Left cardiac atrium (tissue), 4 donors: ENCODE results near the gene CRIM1. TPM values are rescaled to one million over a fixed set of nuclear protein-coding genes. Genes with fewer than 3 reads are reported as not detected.
A peak's percentile ranks its signal among the peaks of the same experiment; 100 is the strongest.

Experiments
- ATAC-seq, 2 donors: fragments of 200-7000 bp; cut with Tn5 transposase; one replicate each; pipeline ENCODE4 v1.9.1; 2020; ENCODE audit warnings: mild to moderate bottlenecking in 2 of 2, moderate library complexity in 2 of 2
- DNase-seq: peaks from one replicate; pipeline ENCODE4 v3.0.0-alpha.2; 2020
- intact Hi-C, 2 donors: fragments of 100-400 bp; cut with DNase I; formaldehyde crosslinking; loops; one replicate each; pipeline versions ENCODE4 v1.14.1 to v1.15.1; 2022 to 2023
- total RNA-seq, 2 donors: library from RNA; stranded (reverse); fragmentation: NEBNext Ultra II Directional; extraction: Animal tissue kit (Norgen Biotek cat#: 25700); gene quantifications; one replicate each; pipeline ENCODE4 v1.2.1, GENCODE V29; 2021
- donor health status: DM: no; HTN: yes; CAD: no.
- donor health status: DM: no; HTN: yes; CAD: no; lungs with severe emphysema.
- donor health status: DM: yes; HTN: yes; CAD: no.
- donor health status: Dilated cardiomyopathy.

The CRIM1 gene
- total RNA-seq, 2 donors from 2014 or later = 29.6 to 101 TPM

DNA sequence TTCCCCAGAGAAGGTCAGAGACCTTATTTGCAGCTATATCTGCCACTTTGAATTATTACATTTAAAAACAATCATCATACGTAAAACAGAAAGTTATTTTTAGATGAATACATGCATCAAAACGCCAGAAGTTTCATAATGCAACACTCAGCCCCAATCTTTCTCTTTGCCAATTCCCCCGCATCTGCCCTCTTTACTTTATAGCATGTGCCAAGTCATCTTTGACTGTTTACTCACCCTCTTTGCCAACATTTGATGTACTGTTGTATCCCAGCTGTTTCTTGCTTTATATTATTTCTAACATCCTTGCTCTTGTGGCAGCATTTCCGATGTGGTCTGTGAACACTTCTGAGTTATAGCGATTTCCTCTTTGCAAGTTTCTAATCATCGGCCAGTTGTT, 86.2 kb downstream of the CRIM1 start:
- intact Hi-C loops = no loop called here
- DNase-seq = no peak
- ATAC-seq = peak; percentile 41 to 50

DNA sequence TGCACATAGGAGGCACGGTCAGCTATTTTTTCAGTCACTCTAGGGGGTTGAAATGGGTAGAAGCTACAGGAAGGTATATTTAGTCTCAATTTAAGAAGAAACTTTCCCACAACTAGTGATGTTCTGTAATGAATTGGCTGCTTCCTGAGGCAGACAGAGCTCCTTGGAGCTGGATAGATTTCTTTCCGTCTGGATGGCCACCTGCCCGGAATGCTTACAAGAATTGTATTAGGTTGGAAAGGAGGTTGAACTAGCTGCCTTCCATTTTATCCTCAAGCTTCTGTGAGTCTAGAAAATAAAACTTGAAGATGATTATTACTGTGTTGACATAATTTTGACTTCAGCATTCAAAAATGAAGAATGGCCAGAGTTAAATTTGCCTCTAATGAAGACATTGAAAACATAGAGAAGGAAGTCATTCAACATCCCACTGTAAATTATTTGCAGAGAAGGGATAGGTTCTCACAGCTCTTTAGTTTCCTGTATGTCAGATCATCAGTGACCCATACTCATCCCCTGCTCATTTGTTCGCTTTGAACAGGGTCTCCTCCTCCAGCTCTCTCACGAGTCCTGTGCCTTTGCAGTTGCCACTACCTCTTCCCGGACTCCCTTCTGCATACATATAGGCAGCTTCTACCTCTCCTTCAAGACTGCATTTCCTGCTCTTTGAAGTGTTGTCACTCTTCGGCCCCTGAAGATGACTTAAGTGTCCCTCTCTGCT, 88.8 kb downstream of the CRIM1 start:
- DNase-seq = no peak
- intact Hi-C loops = no loop called here
- ATAC-seq = no peak

DNA sequence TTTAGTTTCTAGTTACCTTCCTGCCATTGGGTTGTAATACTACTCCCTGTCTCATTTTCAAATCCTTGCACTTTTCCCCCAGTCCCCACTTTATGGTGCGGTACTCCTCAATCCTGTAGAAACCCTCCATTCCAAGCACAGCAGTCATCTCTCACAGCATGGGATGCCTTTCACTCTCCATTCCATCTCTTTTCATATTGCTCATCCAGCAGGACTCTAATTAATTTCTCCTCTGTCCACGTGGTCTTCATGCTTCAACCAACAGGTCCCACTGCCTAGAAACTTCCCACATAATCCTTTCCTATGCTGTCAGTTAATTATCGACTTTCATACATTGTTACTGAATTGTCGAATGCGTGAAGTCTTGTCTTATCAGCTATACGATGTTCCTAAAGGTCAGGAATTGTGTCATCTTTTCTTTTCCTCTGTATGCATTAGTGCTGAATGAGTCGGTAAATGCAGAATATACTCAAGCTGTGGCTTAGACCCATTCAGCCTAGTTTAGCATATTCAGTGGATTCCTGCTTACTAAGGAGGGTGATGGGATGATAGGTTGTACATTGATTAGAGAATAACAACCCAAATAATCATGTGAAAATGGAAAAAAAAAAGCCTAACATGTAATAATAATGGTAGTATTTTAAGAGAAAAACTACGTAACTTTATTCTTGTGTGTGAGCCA, 89.7 kb downstream of the CRIM1 start:
- intact Hi-C loops = no loop called here
- DNase-seq (no peak), ATAC-seq (no peak)

DNA sequence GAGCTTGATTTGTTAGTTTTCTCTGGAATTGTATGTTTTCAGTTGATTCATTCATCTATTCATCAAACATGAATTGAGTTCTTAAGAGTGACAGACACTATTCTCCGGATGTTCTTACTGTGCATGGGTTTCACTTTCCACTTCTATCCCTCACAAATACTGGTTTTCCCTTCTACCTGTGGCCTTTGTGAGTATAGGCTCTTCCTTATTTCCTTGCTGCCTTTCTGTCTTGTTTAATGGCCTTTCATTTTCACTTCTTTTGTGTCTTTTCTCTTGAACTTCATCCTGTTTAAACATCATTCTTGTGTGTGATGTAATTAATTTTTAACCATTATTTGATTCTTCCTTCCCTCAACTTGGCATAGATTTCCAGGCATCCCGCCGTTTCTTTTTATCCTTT, 90.7 kb downstream of the CRIM1 start:
- ATAC-seq (no peak), DNase-seq (no peak)
- intact Hi-C loops = no loop called here

DNA sequence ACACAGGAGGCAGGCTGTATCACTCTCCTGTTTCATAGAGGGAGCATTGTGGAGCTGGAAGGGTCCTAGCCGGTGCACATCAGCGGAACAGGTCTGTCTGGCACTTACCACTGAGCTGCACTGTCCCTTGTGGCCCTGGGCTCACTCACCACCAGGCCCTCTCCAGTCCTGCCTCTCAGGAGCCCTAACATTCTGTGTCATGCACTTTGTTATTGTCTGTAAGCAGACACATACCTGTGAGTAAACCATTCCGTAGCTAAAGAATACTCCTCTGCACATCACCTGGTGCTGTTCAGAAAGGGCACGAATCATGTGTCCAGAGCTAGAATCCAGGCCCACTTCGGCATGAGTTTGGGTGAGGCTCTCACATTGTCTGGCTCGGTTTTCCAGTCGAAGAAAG, 93.6 kb downstream of the CRIM1 start:
- DNase-seq (no peak), ATAC-seq (no peak)
- intact Hi-C loops = no loop called here

DNA sequence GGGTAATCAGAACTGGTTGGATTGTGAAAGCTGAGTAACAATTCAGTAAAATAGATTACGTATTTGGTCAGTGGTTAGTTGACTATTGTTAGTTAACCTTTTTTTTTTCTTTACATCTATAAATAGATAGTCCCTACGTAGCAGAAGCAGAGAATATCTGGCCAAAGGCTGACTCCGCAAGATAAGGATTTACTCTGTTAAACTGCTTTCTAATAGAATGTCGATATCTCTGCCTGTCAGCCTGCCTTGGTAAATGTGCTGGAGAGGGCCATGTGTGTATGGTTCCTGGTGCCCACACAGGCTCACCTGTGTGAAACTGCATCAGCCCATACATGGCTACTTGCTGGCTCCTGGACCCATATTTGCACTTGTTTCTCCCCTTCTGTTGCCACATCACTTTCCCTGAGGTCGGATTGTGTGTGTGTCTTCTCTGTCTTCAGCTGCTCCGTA, 94.4 kb downstream of the CRIM1 start:
- intact Hi-C loops = loop anchor here in 1 of 2 donors (10.0 kb wide), 1 partner anchor 95 kb away; the partner anchor contains the start of gene CRIM1
- DNase-seq = no peak
- ATAC-seq = peak; percentile 13 to 17

DNA sequence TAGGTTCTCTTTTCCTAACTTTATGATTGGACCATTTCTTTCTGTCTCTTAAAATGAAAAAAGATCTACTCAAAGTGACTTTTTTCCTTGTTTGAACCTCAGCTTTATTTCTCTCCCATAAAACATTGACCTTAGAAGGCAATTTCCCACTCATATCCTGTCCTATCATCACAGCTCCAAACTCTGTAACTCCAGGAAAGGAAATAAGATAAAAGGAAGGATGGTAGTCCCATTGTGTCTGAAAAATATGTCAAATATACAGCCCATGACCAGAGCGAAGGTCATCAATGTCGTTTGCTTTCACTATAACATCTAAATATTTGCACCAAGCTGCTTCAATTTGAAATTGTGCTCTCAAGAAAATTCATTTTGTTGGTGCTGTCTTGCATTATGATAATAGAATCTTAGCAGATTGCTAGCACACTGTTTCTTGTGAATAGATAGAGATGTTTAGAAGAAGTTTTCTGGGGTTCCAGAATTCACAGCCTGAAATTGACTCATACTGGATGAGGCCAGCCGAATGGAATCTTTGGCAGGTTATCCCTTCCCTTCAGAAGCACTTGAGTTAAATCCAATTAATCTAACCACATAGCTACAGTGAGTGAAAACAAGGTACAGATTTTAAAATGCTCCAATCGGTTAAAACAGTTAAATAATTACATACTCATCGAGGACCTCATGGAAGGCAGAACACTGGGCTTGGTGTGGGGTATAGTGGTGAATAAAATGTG, 95.1 kb downstream of the CRIM1 start:
- intact Hi-C loops = loop anchor here in 1 of 2 donors (10.0 kb wide), 1 partner anchor 96 kb away; the partner anchor contains the start of gene CRIM1
- peak; percentile 40 to 86 for ATAC-seq

DNA sequence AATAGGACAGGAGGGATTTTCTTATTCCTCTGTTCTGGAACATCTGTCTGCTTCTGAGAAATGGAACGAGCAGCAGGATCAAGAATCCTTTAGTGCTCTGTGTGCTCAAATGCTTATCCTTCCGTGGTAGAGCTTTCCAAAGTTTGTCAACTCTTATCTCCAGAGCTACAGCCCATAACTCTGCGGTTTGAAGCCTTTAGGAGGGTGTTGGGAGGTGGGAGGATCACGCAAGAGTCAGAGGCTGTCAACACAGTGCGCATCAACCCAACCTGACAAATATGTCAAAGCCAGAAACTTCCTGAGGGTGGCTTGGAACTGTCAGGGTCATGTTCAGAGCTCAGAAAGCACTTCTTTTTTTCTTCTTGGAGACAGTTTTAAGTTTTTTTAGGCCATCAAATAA, 95.9 kb downstream of the CRIM1 start:
- ATAC-seq (peak; percentile 45 to 84), DNase-seq (no peak)
- intact Hi-C loops = loop anchor here in 1 of 2 donors (10.0 kb wide), 1 partner anchor 97 kb away; the partner anchor contains the start of gene CRIM1

More for the DNA sequence above, 95.1 kb downstream of the CRIM1 start:
- no peak for DNase-seq

DNA sequence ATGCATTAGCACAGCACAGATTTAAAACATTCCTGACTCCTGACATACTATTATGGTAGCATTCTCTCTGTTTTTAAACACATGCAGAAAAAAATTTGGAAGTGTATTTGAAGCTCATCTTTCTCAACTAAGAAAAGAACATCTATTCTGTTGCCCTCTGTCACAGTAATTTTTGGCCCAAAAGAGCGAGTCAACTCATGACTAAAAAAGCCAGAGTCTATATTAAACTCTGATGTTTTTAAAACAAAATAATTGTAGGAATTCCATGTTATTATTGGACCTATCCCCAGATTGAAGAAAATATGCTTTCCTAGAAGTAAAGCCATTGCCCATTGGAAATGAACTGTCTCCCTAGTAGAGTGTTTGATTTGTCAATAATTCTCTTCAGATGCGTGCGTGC, 96.7 kb downstream of the CRIM1 start:
- DNase-seq (no peak), ATAC-seq (no peak)
- intact Hi-C loops = loop anchor here in 1 of 2 donors (10.0 kb wide), 1 partner anchor 97 kb away; the partner anchor contains the start of gene CRIM1

DNA sequence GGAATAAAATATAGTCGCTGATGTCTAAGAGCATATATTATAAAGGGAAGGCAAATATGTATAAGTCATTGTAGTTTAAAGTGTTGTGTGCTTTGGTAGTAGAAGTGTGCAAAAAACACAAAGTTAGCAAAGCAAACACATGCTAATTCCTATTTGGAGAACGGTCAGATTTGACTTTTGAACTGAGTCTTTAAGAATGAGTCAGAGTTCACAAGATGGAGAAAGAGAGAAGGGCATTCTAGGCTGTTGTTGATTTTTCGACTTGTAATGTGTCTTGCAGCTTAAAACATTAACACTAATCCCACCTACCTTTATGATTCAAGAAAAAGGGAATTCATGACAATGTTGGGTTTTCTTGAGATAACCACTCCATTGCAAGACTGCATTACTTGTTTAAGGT, 98.1 kb downstream of the CRIM1 start:
- intact Hi-C loops = loop anchor here in 1 of 2 donors (10.0 kb wide), 1 partner anchor 99 kb away; the partner anchor contains the start of gene CRIM1
- DNase-seq = no peak
- no peak for ATAC-seq

DNA sequence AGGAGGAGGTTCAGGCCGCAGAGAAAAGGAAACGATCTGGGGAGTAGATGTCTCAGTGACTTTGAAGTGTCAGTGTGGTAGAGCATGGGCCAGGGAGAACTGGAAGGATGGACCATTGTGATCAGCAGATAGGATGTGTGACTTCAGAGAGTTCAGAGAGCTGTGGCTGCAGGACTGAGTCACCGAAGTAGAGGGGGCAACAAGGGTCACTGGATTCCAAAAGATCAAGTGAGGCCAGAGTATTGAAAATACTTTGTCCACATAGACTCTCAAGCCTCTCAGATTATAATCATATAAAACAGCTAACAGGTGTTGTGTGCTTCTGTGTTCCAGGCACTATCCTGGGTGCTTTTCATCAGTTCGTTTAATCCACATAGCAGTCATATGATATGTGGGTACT, 99.4 kb downstream of the CRIM1 start:
- no peak for DNase-seq
- ATAC-seq = no peak
- intact Hi-C loops = loop anchor here (5.0 to 10.0 kb wide), 2 partner anchors 98 to 100 kb away; partner anchors contain the start of gene CRIM1 (in 2 of the 2)

DNA sequence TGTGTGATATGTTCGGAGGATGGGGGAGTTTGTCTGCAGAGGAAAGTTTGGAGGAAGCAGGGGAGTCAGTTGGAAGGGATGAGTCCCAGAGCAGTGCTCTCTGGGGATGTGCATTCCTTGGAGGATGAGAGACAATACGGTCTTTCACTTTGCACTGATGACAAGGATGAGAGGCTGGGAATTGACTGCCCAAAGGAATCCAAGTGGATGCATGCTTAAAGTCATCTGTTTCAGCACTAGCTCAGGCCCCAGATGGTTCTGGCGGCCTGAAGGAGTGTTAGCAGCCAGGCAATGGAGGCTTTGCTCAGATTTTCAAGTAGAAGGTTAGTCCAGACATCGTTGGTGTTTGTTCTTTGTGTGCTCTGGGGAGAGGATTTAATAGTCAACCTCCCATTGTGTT, 100.2 kb downstream of the CRIM1 start:
- ATAC-seq (peak; percentile 68 to 72), DNase-seq (no peak)
- intact Hi-C loops = loop anchor here (5.0 to 10.0 kb wide), 2 partner anchors 98 to 101 kb away; partner anchors contain the start of gene CRIM1 (in 2 of the 2)

DNA sequence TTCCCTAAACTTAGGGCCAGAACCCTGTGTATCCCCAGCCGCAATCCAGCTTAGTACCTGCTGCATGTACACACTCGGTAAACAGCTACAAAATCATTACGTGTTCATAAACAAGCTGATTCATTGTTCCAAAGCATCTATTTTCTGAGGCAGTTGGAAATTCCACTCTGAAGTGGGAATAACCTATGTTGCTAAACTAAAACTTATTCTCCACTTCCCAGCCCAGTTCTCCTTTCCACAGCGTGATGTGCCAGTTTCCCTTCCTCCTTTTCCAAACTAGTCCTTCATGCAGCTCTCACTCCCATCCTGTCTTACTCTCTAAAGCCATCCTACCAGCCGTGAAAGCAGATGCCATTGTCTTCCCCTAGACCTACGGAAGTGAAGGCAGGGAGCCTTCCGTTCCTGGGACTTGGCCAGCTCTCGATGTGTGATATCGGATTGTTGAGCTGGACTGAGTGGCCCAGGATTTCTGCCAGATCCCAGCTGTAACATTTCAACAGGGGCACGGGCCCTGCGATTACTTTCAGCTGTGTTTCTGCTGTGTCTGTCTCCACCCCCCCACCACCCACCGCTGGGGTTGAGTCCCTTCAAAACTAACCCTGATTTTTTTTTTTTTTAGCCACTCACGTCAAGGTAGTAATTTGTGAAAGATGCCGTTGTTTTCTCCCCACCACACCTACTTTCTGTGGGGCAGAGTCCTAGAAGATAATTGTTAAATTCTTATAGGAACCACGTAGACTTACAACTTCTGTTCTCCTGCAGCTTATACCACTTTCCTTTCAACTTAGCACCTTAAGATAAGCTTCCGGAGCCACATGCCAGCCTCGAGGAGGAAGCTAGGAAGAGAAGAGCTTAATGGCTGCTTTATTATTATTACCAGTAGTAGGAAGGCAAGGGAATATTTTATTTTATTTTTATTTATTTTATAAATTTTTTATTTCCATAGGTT, 100.9 kb downstream of the CRIM1 start:
- intact Hi-C loops = loop anchor here (5.0 to 10.0 kb wide), 2 partner anchors 99 to 102 kb away; partner anchors contain the start of gene CRIM1 (in 2 of the 2)
- ATAC-seq (peak; percentile 80 to 93), DNase-seq (peak; percentile 84)

DNA sequence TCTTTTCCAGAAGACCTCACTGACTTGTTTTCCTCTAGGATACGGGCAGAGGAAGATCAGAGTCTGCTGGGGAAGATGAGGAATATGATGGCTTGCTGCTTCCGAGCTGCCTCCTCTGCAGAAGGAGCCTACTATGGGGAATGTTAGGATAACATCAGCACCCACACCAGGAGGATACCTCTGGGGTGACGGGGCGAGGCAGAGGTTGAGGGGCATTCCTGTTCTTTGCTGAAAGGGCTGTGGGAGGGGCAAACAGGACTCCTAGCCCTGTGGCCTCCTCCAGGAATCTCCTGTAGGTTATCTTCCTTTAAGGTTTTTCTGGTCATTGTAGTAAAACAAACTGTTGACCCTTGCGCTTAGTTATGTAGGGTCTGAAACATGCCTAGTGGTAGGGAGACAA, 102.5 kb downstream of the CRIM1 start:
- DNase-seq (no peak), ATAC-seq (no peak)
- intact Hi-C loops = loop anchor here (5.0 to 10.0 kb wide), 2 partner anchors 101 to 103 kb away; partner anchors contain the start of gene CRIM1 (in 2 of the 2)

DNA sequence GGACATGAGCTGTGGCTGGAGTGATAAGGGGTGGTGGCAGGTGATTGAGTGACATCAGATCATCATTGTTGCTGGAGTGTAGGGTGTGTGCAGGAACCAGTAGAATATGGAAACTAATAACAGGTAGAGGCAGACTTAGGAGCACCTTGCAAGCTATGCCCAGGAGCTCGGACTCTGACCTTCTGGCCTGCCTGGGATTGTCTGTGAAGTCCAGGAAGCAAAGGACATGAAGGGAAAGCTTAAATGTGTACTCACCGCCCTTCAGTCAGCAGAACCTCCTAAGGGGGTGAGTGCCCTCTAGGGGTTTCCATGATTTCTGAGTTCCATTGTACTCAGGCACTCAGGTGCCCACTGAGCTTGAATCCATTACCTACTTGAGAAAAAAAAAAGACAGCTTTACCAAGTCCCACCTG, 104.2 kb downstream of the CRIM1 start:
- intact Hi-C loops = loop anchor here (5.0 to 10.0 kb wide), 2 partner anchors 102 to 105 kb away; partner anchors contain the start of gene CRIM1 (in 2 of the 2)
- DNase-seq = no peak
- ATAC-seq = peak in 1 of 2 donors; percentile 24

DNA sequence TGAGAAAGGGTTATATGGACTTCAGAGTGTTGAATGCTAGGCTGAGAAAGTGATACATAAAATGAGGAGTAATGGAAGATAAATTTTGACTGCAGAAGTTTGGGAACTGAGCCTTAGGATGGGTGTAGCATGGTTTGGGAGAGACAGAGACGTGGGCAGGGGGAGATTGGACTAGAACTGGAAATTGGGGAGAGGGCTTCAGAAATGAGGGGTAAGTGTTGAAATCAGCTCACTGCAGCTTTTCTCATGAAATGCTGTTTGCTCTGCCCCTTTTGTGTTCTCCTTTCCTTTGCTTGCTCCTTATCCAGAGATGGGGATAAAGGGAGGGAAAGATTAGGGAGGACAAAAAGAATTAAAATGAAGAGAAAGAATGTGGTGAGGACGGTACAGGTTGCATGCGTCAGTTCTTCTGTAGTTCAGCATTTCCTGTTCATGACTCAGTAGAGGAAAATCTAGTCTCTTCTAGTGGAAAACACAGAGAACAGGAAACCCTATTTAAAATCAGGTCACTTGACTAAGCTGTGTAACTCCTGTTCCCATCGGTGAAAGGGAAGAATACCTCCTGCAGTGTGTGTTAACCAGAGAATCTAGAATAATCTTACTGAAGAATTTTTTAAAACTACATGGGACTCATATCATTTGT, 105.6 kb downstream of the CRIM1 start:
- intact Hi-C loops = no loop called here
- no peak for DNase-seq
- peak; percentile 15 to 73 for ATAC-seq

DNA sequence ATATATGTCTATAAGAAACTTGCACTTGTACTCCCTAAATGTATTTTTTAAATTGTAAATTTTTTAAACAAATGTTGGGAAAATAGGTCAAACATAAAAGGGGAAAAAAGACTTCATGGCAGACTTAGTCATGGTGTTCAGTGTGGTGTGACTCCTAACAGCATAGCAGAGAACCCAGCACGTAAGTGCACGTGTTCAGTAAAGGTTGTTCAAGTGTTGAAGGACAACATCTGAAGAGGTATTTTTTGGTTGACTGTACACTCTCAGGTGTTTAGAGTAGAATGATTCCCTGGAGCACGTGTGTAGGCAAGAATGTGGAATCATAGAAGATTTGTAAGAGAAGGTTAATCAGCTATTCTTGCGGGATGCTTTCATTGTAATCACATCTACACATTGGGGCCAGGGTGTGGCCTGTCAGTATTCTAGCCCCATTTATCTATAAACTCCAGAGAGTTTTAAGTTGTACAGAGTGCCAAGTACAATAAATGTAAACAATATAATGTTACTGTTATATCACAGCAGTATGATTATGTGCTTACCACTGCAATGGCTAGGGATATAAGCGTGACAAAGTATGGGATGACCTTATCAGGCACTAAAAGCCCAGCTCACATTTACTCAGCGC, 106.8 kb downstream of the CRIM1 start:
- ATAC-seq (no peak), DNase-seq (no peak)
- intact Hi-C loops = no loop called here
